GM19324 (cell line): ENCODE data around the gene PRKCB.

Source experiments
- ATAC-seq: cut with Tn5 transposase; IDR thresholded peaks from one replicate; pipeline ENCODE4 v1.9.1; 2021; ENCODE audit warnings: mild to moderate bottlenecking, moderate library complexity; ENCODE audit not compliant: unreplicated experiment, low FRiP score

The PRKCB gene

DNA sequence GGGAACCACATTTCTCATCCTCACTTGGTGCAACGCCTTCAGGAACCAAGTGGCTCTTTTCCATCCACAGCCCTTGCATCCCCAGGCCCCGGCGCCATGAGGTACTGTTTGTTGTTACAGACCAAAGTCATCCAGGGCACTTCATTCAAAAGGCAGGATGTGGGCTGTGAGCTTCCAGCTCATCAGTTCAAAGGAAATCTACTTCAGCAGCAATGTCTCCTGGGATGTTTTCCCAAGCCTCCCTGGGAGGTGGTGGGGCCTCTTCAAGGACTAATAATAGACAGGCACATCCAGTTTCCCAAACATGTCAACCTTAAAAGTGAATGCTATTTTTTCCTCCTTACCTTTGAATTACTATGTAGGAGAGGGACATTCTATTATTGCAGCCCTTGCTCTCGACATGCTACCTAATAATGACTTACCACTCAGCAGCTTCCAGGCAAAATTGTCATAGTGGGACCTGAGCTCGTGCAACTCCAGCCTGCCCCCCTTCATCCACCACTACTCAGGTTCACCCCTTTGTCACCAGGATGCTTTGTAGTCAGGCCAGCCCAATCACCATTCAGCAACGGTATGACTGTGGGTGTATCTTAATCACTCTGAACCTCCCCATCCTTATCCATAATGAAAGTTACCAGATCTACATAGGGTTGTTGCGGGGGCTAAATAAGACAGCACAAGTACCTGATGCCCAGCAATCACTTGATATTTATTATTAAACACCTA lies 1.7 kb upstream of the PRKCB start:
- ATAC-seq: no peak

DNA sequence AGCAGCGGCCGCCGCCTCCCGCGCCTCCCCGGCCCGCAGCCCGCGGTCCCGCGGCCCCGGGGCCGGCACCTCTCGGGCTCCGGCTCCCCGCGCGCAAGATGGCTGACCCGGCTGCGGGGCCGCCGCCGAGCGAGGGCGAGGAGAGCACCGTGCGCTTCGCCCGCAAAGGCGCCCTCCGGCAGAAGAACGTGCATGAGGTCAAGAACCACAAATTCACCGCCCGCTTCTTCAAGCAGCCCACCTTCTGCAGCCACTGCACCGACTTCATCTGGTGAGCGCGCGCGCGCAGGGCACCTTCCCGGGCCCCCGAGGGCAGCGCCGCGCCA lies 258 bp downstream of the PRKCB start:
- peak; percentile 32 for ATAC-seq

- ATAC-seq: peak; percentile 19
These were observed 875 bp downstream of the PRKCB start for GRCh38 chr16:23836404-23837311.

DNA sequence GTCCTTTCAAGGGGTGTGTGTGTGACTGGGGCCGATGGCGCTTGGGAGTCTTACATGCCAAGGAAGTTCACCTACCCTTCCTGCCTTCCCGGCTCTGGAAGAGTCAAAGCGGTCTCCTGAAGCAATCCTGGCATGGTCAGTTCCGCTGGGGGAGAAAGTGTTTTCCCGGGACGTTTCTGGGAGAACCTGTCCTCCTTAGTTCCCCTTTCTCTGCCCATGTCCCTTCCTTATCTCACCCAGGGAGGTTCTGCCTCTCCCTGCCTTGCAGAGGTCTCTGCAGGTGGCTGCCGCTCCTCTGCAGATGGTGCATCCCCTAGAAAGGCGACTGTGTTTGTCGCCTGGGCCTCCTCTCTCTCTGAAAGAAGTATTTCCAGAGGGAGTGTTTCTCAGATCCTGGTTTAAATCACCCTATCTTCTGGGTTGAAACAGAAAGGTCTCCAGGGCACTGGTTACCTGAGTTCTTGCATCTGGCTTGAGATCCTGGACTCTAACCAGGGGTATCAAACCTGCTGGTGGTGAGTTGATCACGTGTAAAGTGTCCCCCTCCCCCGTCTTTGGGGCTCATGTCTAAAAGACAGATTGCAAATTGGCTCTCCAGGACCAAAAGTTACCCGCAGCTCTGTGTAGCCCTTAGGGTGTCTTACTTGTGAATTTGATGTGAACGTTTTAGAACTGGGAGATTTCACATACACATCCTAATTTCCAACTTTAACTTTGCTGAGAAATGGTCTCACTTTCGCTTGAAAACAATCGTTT lies 1.9 kb downstream of the PRKCB start:
- ATAC-seq: no peak

DNA sequence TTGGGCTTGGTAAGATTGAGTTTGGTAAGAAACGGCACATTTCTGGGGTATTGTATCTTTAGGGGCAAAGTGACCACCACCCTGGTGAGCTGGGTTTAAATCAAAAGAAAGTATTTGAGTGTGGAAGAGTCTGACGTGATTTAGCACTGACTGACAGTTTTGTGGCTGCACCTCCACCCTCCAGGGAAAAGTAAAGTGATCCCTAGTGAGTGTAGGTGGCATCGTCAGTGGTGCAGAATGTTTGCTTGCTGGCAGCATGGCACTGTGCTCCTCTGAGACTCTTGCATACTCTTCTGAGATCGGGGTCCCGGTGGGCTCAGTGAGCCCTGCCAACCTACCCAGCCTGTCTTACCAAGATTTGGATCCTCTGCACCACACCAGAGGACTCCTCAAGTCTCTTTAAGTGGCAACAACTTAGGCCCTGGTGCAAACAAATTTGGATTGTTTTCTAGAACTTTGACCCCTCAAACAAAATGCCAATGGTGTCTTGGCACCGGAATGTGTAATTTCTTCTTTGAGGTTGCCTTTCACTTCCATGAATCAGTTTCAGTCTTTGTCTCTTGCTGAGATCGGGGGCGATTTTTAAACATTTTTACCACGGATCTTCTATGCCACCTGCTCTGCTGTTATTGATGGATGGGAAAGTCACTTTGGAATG lies 2.8 kb downstream of the PRKCB start:
- ATAC-seq: no peak

GRCh38 chr16:23840310-23840709 lies 4.5 kb downstream of the PRKCB start:
- ATAC-seq: no peak

DNA sequence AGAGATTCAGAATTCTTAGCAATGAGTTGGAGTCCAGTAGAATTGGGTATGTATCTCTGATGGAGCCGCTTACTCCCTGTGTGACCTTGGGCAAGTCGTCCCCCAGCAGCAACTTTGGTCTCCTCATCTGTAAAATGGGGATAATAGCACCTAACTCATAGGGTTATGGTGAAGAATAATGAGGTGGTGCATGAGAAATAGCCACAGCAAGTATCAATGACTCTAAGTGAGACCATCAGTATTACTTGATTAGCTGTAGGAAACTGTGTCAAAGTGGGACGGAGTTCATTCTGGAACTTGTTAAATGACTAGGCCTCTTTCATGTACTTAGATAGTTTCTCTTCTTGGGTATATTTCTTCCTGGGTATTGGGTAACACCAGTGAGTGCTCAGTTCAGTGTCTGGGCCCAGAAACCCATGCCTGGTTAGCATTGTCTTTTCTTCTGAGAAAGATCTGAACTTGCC lies 6.4 kb downstream of the PRKCB start:
- no peak for ATAC-seq

DNA sequence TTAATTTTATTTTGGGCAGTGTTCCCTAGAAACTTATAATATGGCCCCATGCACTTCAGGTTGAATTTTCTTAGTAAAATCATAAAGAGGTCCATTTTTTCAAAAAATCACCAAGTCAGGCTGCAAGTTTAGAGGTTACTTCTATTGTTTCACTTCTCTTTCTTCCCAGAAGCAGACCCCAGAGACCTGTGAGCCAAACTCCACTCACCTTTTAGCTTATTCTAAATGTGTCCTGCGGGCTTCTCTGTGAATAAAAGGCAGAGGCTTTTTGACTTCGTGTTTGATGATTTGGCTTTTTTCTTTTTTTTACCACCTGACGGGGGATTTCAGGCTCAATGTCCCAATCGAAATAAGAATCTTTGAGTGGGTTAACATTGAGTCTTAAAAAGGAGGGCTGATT lies 7.4 kb downstream of the PRKCB start:
- ATAC-seq: no peak

GRCh38 chr16:23847251-23847650 lies 11.5 kb downstream of the PRKCB start:
- no peak for ATAC-seq

- no peak for ATAC-seq
These were observed 12.2 kb downstream of the PRKCB start for GRCh38 chr16:23847948-23848347.

DNA sequence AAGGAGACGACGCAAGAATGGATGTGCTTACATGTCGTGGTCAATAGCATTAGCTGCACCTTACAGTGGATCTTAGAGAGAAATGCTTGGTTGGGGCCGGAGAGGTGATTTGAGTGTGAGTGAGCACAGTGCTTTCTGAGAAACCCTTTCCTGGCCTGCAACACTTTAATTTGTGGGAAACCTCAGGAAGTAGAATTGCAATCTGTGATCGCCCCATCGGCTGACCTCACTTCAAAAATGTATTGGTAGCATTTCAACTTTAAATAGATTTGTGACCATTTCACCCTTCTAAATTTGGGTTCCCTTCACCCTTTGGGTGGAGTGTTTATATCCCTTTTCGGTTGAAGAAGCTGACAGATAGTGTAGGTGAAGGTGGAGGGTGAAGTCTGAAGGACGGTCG lies 13.2 kb downstream of the PRKCB start:
- ATAC-seq: no peak

DNA sequence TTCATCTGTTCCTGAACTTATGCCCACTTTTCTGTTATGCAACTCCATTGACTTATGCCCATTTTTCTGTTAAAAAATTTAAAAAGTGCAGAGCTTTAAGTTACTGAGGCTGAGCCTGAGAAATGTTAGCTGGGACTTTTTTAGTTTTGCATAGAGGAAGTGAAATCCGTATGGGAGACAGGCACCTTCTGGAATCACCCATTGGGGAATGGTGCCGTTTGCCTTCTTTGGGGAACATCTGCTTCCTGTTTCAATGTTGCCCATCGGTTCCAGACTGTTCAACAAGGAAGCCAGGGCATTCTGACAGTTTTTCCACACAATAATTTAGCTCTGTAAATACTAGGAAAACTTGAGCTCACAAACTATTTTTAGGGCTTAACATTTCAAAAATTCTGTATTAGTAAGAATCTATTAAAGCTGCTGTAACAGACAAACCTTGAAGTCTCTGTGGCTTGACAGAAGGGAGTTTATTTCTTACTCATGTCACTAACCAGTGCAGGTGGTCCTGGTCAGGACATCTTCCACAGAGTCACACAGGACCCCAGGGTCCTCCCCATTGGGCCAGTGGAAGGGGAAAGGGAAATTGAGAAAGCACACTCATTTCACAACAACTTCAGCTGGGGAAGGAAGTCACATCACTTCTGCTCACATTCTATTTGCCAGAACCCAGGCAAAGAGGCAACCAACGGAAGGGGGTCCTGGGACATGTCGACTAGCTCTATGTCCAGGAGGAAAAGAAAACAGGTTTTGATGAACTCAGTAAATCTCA lies 17.2 kb downstream of the PRKCB start:
- ATAC-seq: no peak

- ATAC-seq: no peak
These were observed 19.2 kb downstream of the PRKCB start for GRCh38 chr16:23855010-23855409.

DNA sequence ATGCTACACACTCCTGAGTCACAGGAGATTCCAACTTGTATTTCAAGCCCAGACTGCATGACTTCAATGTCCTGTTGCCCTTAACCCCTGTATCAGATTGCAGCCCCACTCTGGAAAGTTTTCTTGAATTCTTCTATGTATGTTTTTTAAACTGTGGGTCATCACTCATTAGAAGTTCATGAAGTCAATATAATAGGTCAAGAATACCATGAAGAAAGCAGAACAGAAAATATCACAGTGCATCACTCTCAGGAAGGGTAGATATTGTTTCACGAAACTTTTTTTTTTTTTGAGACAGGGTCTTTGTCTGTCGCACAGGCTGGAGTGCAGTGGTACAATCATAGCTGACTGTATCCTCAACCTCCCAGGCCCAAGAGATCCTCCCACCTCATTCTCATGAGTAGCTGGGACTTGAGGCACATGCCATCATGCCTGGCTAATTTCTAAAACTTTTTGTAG lies 20.5 kb downstream of the PRKCB start:
- ATAC-seq: no peak

- no peak for ATAC-seq
These were observed 21.6 kb downstream of the PRKCB start for GRCh38 chr16:23857256-23857880.

DNA sequence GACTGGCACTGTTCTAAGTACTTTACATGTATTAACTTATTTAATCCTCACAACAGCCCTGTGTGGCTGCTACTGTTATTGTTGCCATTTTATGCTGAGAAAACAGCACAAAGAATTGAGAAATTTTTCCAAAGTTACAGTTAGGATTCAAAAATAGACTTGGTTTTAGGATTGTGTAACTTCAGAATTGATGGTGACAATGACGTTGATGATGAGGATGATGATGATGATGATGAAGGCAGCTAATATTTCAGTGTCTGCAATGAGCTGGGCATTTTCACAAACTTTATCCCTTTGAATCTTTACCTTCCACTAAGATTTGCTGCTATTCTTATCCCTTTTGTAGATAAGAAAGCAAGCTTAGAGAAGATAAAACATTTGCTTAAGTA lies 22.1 kb downstream of the PRKCB start:
- ATAC-seq: no peak

DNA sequence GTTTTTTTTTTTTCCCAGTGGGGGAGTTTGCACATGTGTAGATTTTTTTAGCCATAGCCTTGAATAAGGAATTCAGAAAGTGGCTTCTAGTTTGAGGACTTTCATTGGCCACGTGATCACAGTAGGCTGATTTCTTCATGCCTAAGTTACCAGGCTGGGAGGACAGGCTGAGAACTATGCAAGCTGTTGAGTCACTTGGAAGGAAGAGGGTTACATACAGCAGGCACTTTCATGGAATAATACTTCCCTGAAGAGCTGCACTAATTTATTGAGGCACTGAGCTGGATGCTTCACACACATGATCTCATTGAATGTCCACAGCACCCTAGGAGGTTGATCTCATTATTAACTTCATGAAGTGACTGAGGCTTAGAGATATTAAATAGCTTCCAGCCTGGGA lies 22.8 kb downstream of the PRKCB start:
- ATAC-seq: no peak

GRCh38 chr16:23859713-23860269 lies 24.0 kb downstream of the PRKCB start:
- ATAC-seq: no peak

- ATAC-seq: no peak
These were observed 26.1 kb downstream of the PRKCB start for GRCh38 chr16:23861874-23862273.
